ENCODE measurements around the gene SLMAP.

GRCh38 chr3:57877116-57877515 is 121.0 kb downstream of the SLMAP start:
- TF ChIP-seq CTCF (IDR thresholded peaks at IDR 0.05 in 4 of 5, conservative IDR thresholded peaks at IDR 0.05 in 1 of 5), result no peak
- no peak for TF ChIP-seq POLR2A (IDR thresholded peaks at IDR 0.05)
